Measurements from ENCODE around the gene ZCCHC9.

The ZCCHC9 gene

DNA sequence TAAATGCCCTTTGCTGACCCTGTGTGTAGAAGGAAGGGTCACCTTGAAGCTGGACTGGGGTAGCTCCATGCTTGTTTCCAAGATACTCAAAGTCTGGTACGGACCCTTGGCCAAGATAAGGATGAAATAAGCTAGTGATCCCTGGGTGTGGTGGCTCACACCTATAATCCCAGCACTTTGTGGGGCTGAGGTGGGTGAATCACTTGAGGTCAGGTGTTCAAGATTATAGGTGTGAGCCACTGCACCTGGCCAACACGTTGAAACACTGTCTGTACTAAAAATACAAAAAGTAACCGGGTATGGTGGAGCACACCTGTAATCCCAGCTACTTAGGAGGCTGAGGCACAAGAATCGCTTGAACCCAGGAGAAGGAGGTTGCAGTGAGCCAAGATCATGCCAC, 59.3 kb downstream of the ZCCHC9 start:
- no peak for DNase-seq

DNA sequence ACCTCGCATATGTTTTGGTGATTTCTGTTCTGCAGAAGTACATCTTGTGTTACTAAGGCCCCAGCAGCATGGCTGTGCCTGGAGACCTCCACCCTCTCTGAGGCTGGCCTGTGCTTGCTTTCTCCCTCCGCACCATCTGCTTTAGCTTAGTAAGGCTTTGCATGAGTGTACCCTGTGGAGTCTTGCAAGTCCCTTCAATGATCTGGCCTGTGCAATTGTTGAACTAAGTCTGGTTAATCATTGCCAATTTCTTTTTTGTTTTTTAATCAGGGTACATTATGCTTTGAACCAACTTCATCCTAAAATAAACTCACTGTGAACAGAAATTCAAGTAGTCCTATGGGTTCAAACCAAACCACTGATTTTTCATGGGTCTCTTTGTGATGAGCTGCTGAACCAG, 60.2 kb downstream of the ZCCHC9 start:
- DNase-seq, result no peak
